NB4 (cell line): Measurements from ENCODE around the gene NEB.

Source experiments
- CTCF ChIP-seq: IDR thresholded peaks from one replicate; pipeline ENCODE4 v1.5.1; 2012; ENCODE audit warnings: low read depth, low read length
- TF ChIP-seq, protein P1 (sequence below): IDR thresholded peaks from 2 replicates; pipeline ENCODE4 v1.6.1; 2011; ENCODE audit warnings: low read depth, low read length

- TF ChIP-seq CTCF = no peak
- TF ChIP-seq, protein P1, sequence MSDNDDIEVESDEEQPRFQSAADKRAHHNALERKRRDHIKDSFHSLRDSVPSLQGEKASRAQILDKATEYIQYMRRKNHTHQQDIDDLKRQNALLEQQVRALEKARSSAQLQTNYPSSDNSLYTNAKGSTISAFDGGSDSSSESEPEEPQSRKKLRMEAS = no peak
These were observed 120.1 kb downstream of the NEB start for GRCh38 chr2:151614159-151614558.
